Neural cell (in vitro differentiated cells): ENCODE measurements around the gene MSMB.

Source experiments
- EP300 ChIP-seq: fragments of 450-650 bp; conservative IDR thresholded peaks from 2 replicates; pipeline ENCODE4 v1.6.1; 2014; ENCODE audit warnings: antibody characterized with exemption, mild to moderate bottlenecking, moderate library complexity; ENCODE audit not compliant: poor library complexity, severe bottlenecking
- EZH2 ChIP-seq: fragments of 200-600, 300-800 bp; shearing (Covaris generic), sonication (generic); IDR thresholded peaks from 2 replicates; pipeline ENCODE4 v1.6.1; 2014; ENCODE audit warnings: antibody characterized with exemption, low read length, borderline replicate concordance, mild to moderate bottlenecking; ENCODE audit not compliant: insufficient read depth, poor library complexity, severe bottlenecking
- MXI1 ChIP-seq: fragments of 450-650 bp; conservative IDR thresholded peaks from 2 replicates; pipeline ENCODE4 v1.6.1; 2014; ENCODE audit warnings: antibody characterized with exemption, mild to moderate bottlenecking; ENCODE audit not compliant: poor library complexity, severe bottlenecking
- POLR2AphosphoS5 ChIP-seq: IDR thresholded peaks from 2 replicates; pipeline ENCODE4 v1.6.1; 2012
- RAD21 ChIP-seq: fragments of 450-650 bp; conservative IDR thresholded peaks from 2 replicates; pipeline ENCODE4 v1.6.1; 2014; ENCODE audit warnings: antibody characterized with exemption, mild to moderate bottlenecking, moderate library complexity
- SMC3 ChIP-seq: fragments of 450-650 bp; conservative IDR thresholded peaks from 2 replicates; pipeline ENCODE4 v1.6.1; 2014; ENCODE audit warnings: antibody characterized with exemption, mild to moderate bottlenecking, moderate library complexity; ENCODE audit not compliant: poor library complexity
- TAF1 ChIP-seq: IDR thresholded peaks from 2 replicates; pipeline ENCODE4 v1.6.1; 2012; ENCODE audit warnings: low read depth
- TF ChIP-seq, protein P1 (sequence below): fragments of 450-650 bp; IDR thresholded peaks from 2 replicates; pipeline ENCODE4 v1.5.1; 2014; ENCODE audit warnings: antibody characterized with exemption, mild to moderate bottlenecking, moderate library complexity; ENCODE audit not compliant: poor library complexity, severe bottlenecking
- TF ChIP-seq, protein P2 (sequence below): IDR thresholded peaks from 2 replicates; pipeline ENCODE4 v1.6.1; 2012; ENCODE audit warnings: borderline replicate concordance

DNA sequence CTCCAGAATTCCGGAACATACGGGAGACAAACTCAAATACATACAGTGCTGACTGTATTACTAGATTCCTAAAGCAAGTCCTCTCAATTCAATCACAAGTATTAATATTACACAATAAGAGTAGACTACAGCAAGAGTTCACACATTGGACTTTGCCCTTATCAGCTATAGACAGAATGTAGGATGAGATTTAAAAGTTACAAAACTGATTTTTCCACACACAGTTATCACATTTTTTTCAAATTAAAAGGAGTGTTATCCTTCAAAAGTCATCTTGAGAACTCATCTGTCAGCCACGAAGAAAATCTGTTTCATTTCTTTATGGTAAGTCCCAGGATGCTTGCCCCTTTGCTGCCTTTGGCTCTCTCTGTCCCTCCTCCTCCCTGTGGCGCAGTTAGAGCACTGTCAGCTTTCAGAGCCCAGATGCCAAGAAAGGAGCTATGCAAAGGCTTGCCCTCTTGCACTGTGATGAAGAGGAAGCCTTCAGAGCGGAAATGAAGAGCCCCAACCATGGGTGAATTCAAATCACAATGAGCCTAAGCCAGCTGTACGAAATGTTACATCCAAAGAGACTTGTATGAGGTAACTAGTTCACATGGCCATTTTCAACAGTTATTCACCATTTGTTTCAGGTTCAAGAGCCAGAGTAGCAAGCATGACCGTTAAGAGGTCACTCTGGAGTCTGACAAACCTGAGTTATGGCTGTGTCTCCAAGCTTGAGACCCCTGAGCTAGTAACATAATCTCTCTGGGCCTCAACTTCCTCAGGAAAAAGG lies 26.3 kb downstream of the MSMB start:
- no peak for TF ChIP-seq POLR2AphosphoS5
- TF ChIP-seq EZH2, result no peak
- TF ChIP-seq, protein P1, sequence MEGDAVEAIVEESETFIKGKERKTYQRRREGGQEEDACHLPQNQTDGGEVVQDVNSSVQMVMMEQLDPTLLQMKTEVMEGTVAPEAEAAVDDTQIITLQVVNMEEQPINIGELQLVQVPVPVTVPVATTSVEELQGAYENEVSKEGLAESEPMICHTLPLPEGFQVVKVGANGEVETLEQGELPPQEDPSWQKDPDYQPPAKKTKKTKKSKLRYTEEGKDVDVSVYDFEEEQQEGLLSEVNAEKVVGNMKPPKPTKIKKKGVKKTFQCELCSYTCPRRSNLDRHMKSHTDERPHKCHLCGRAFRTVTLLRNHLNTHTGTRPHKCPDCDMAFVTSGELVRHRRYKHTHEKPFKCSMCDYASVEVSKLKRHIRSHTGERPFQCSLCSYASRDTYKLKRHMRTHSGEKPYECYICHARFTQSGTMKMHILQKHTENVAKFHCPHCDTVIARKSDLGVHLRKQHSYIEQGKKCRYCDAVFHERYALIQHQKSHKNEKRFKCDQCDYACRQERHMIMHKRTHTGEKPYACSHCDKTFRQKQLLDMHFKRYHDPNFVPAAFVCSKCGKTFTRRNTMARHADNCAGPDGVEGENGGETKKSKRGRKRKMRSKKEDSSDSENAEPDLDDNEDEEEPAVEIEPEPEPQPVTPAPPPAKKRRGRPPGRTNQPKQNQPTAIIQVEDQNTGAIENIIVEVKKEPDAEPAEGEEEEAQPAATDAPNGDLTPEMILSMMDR, result no peak
- TF ChIP-seq TAF1, result no peak
- TF ChIP-seq RAD21, result no peak
- TF ChIP-seq, protein P2, sequence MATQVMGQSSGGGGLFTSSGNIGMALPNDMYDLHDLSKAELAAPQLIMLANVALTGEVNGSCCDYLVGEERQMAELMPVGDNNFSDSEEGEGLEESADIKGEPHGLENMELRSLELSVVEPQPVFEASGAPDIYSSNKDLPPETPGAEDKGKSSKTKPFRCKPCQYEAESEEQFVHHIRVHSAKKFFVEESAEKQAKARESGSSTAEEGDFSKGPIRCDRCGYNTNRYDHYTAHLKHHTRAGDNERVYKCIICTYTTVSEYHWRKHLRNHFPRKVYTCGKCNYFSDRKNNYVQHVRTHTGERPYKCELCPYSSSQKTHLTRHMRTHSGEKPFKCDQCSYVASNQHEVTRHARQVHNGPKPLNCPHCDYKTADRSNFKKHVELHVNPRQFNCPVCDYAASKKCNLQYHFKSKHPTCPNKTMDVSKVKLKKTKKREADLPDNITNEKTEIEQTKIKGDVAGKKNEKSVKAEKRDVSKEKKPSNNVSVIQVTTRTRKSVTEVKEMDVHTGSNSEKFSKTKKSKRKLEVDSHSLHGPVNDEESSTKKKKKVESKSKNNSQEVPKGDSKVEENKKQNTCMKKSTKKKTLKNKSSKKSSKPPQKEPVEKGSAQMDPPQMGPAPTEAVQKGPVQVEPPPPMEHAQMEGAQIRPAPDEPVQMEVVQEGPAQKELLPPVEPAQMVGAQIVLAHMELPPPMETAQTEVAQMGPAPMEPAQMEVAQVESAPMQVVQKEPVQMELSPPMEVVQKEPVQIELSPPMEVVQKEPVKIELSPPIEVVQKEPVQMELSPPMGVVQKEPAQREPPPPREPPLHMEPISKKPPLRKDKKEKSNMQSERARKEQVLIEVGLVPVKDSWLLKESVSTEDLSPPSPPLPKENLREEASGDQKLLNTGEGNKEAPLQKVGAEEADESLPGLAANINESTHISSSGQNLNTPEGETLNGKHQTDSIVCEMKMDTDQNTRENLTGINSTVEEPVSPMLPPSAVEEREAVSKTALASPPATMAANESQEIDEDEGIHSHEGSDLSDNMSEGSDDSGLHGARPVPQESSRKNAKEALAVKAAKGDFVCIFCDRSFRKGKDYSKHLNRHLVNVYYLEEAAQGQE, result no peak
- no peak for TF ChIP-seq MXI1
- no peak for TF ChIP-seq EP300
- TF ChIP-seq SMC3, result no peak
